ENCODE results near the gene PDZD7. TPM values are rescaled to one million over a fixed set of nuclear protein-coding genes. Genes with fewer than 3 reads are reported as not detected.
A peak's percentile ranks its signal among the peaks of the same experiment; 100 is the strongest.

The PDZD7 gene
- total RNA-seq, 1 donor from 2014 or later = 0.93 TPM

GRCh38 chr10:101054876-101055275, 23.9 kb upstream of the PDZD7 start:
- no peak for DNase-seq
- Mint-ChIP-seq H3K27me3 (peaks cover 9% of the 10 kb centered on the region), H3K27ac (no peak overlapping the region), H3K4me3 (no peak overlapping the region), H3K36me3 (ENCODE audit: low read depth) (peaks cover 5% of the 10 kb centered on the region), H3K4me1 (peaks cover 26% of the 10 kb centered on the region), H3K9me3 (no peaks in the 10 kb centered on the region)
- intact Hi-C loops (cut with micrococcal nuclease) = no loop called here

DNA sequence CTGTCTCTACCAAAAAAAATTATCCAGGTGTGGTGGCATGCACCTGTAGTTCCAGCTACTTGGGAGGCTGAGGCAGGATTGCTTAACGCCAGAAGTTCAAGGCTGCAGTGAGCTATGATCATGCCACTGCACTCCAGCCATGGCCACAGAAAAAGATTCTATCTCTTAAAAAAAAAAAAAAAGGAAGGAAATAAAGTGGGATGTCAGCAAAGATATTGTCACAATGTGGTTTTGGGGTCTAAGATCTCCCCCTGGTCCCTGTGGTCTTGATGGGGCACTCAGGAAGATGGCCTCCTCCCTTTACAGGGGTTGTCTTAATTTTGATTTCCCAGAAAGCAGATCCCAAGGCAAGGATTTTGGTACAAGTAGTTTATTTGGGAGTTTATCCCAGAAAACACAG, 23.4 kb upstream of the PDZD7 start:
- Mint-ChIP-seq H3K4me1 (peaks cover 23% of the 10 kb centered on the region), H3K9me3 (no peaks in the 10 kb centered on the region), H3K27me3 (peaks cover 14% of the 10 kb centered on the region), H3K27ac (no peak overlapping the region), H3K4me3 (no peak overlapping the region), H3K36me3 (ENCODE audit: low read depth) (peaks cover 5% of the 10 kb centered on the region)
- intact Hi-C loops (cut with micrococcal nuclease) = no loop called here
- DNase-seq = no peak

DNA sequence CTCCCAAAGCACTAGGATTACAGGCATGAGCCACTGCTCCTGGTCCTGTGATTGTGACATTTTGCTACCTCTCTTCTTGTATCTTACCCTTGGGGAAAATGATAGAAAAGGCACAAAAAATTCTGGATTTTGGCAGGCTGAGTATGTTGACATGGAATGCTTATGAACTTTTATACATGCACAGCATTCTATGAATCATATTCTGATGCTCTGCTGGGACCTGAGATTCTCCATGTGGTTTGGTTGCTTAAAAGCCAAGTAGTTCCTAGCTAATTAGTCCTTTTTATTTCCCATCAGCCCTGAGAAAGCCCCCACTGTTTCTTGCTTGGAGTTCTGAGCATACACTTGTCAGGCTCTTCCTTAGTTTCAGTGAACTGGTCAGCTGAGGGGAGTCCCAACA, 22.6 kb upstream of the PDZD7 start:
- H3K27ac Mint-ChIP-seq = no peak overlapping the region
- peaks cover 19% of the 10 kb centered on the region for H3K4me1 Mint-ChIP-seq
- peaks cover 5% of the 10 kb centered on the region for H3K36me3 Mint-ChIP-seq (ENCODE audit: low read depth)
- no peaks in the 10 kb centered on the region for H3K9me3 Mint-ChIP-seq
- no peak overlapping the region for H3K4me3 Mint-ChIP-seq
- intact Hi-C loops (cut with micrococcal nuclease) = no loop called here
- peaks cover 22% of the 10 kb centered on the region for H3K27me3 Mint-ChIP-seq
- no peak for DNase-seq

DNA sequence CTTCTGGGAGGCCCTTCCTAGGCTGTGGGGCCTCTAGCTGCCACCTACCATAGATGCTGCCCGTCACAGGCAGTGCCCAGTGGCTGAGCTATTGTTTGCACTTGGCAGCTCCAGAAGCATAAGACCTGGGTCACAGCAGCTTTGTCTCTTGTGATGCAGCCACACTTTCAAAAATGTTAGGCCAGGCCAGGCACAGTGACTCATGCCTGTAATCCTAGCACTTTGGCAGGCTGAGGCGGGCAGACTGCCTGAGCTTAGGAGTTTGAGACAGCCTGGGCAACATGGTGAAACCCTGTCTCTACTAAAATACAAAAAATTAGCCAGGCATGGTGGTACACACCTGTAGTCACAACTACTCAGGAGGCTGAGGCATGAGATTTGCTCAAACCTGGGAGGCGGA, 21.4 kb upstream of the PDZD7 start:
- intact Hi-C loops (cut with micrococcal nuclease) = no loop called here
- H3K27ac Mint-ChIP-seq = no peak overlapping the region
- H3K9me3 Mint-ChIP-seq = no peaks in the 10 kb centered on the region
- H3K36me3 Mint-ChIP-seq (ENCODE audit: low read depth) = peaks cover 5% of the 10 kb centered on the region
- peaks cover 34% of the 10 kb centered on the region for H3K27me3 Mint-ChIP-seq
- no peak for DNase-seq
- no peak overlapping the region for H3K4me3 Mint-ChIP-seq
- H3K4me1 Mint-ChIP-seq = peaks cover 19% of the 10 kb centered on the region

- peak; percentile 96 for DNase-seq
- no peaks in the 10 kb centered on the region for H3K9me3 Mint-ChIP-seq
- intact Hi-C loops (cut with micrococcal nuclease) = loop anchor here (1.0 kb wide), 1 partner anchor 18 kb away; no protein-coding TSS in a partner anchor
- H3K27ac Mint-ChIP-seq = peak overlapping the region; percentile 52
- H3K27me3 Mint-ChIP-seq = peaks cover 51% of the 10 kb centered on the region
- peaks cover 2% of the 10 kb centered on the region for H3K36me3 Mint-ChIP-seq (ENCODE audit: low read depth)
- H3K4me3 Mint-ChIP-seq = peak overlapping the region; percentile 64
- H3K4me1 Mint-ChIP-seq = peaks cover 13% of the 10 kb centered on the region
These were observed 19.5 kb upstream of the PDZD7 start for GRCh38 chr10:101050208-101051069.

DNA sequence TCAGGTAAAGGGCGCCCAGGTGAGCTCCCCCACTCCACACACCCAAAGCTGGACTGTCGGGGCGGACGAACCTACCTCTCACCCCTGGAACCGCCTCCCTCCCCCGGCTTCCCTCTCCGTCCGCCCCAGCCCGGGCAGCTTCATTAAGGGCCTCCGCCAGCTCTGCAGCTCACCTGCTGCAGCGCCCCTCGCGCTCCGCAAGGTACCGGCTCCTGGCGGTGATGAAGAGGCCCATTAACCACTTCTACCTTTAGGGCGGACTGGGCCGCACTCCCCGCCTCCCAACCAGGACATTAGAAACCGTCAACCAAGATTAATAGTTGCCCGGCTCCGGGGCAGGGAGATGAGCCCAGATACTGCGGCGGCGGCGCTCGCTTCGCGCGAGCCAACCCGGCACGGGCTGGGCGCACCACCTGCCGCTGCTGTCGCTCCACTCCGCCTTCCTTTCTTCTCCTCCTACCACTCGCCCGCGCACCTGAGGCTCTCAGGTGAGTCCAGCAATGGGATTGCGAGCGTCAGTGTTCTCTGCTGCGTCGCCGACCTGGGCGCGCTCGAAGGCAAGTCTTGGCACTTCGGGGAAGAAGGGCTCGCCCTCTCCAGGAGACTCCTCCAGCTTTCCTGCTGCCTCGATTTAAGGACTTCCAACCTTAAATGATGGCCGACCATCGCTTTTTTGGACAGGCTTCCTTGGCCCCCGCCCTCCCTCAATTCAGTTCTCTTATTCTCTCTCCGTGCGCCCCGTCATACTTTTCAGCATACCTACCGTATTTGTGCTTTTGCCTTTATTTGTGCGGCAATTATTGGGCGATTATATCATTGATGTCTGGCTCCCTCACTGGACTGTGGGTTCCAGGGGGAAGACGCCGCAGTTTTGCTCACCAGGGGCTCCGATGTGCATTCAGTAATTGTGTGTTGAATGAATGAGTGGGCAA, 17.3 kb upstream of the PDZD7 start:
- intact Hi-C loops (cut with micrococcal nuclease) = loop anchor here (10.0 kb wide), 1 partner anchor 167 kb away; no protein-coding TSS in a partner anchor
- H3K27ac Mint-ChIP-seq = no peak overlapping the region
- no peak for DNase-seq
- no peaks in the 10 kb centered on the region for H3K9me3 Mint-ChIP-seq
- no peak overlapping the region for H3K4me3 Mint-ChIP-seq
- no peaks in the 10 kb centered on the region for H3K36me3 Mint-ChIP-seq (ENCODE audit: low read depth)
- H3K4me1 Mint-ChIP-seq = peaks cover 17% of the 10 kb centered on the region
- peaks cover 60% of the 10 kb centered on the region for H3K27me3 Mint-ChIP-seq

DNA sequence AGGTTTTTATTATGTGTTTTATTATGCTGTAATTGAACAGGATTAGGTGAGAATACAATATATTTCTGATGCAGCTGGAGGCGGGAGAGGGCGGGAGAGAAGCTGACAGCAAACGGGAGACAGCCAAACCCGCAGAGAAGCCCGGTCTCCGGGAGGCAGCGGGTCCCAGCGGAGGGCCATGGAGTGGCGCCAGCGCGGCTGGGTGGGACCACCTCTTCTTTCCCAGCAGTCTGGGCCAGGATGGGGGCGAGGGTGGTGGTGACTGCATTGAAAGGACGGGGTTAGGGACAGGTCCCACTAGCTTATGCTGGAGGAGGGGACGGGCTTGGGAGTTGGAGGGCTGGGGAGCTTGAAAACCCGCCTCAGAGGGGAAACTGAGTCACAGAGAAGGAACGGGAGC, 16.3 kb upstream of the PDZD7 start:
- Mint-ChIP-seq H3K4me1 (peaks cover 25% of the 10 kb centered on the region), H3K27me3 (peaks cover 60% of the 10 kb centered on the region), H3K27ac (no peak overlapping the region), H3K4me3 (no peak overlapping the region), H3K36me3 (ENCODE audit: low read depth) (no peaks in the 10 kb centered on the region), H3K9me3 (no peaks in the 10 kb centered on the region)
- DNase-seq = no peak
- intact Hi-C loops (cut with micrococcal nuclease) = loop anchor here (10.0 kb wide), 1 partner anchor 168 kb away; no protein-coding TSS in a partner anchor

DNA sequence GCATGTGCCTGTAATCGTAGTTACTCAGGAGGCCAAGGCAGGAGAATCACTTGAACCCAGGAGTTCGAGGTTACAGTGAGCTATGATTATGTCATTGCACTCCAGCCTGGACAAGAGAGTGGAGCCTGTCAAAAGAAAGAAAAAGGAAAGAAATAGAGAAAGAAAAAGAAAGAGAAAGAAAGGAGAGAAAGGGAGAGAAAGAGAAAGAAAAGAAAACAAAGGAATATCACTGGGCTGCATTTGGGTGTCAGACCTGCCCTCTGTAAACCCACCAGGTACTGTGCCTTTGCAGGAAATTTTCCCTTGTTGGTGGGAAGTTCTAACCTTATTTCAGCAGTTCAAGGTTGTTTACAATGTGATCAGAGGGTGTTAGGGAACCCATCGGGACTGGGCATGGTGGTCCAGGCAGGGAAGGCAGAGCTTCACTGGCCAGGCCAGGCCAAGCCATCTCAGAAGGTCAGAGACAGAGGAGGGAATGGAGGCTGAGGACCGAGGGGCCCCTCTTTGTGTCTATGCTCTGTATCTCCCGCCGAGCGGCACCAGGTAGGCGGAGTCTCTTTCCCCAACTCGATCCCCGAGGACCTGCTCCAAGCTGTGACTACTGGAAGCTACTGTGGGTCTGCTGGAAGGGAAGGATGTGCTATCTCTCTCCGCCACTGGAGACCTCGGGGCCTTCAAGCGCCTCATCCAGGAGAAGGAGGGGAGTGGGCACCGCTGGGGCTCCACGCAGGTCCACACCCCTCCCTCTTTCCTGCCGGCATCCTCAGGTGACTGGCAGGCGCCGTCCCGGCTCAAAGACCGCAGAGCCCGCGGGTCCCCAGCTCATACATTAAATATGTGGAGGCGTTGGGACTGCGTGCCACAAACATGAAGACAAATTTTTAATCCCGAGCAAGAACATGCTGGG, 15.7 kb upstream of the PDZD7 start:
- no peak overlapping the region for H3K27ac Mint-ChIP-seq
- no peaks in the 10 kb centered on the region for H3K36me3 Mint-ChIP-seq (ENCODE audit: low read depth)
- no peaks in the 10 kb centered on the region for H3K9me3 Mint-ChIP-seq
- no peak for DNase-seq
- intact Hi-C loops (cut with micrococcal nuclease) = loop anchor here (10.0 kb wide), 1 partner anchor 168 kb away; no protein-coding TSS in a partner anchor
- no peak overlapping the region for H3K4me3 Mint-ChIP-seq
- peaks cover 26% of the 10 kb centered on the region for H3K4me1 Mint-ChIP-seq
- peaks cover 60% of the 10 kb centered on the region for H3K27me3 Mint-ChIP-seq

DNA sequence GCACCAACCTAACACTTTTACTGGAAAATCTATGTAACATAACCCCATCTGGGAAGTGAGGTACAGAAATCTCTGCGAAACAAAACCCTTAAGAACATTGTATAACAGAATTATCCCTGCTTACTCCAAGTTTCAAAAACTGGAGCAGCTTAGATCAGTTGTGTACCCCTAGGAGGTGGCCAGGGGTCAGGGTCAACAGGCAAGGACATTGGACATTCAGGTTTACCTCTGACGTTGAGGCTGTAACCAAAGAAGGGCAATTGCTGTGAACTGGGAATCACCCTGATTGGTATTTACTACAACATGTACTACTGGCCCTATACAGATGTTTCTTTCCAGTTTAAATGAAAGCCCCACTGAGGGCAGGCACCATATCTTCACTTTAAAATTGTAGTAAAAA, 13.2 kb upstream of the PDZD7 start:
- intact Hi-C loops (cut with micrococcal nuclease) = loop anchor here (5.0 to 10.0 kb wide), 2 partner anchors 98 to 171 kb away; no protein-coding TSS in a partner anchor
- no peak for DNase-seq
- Mint-ChIP-seq H3K36me3 (ENCODE audit: low read depth) (peaks cover 6% of the 10 kb centered on the region), H3K9me3 (no peaks in the 10 kb centered on the region), H3K4me3 (no peak overlapping the region), H3K4me1 (peaks cover 22% of the 10 kb centered on the region), H3K27me3 (peaks cover 44% of the 10 kb centered on the region), H3K27ac (no peak overlapping the region)

DNA sequence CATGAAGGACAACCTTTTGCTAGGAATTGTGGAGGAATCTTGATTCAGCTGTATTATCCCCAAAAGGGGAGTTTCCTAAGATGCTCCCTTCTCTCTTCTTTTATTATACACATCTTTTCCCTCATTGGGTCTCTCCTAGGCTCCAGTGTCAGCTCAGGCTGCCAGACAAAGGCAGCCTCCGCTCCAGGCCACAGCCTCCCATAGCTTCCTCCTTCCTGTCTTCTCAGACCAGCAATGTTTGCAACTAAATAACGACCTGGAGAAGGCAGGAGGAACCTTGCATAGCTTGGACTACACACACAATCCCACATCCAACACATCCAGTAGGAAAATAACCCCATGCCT, 12.4 kb upstream of the PDZD7 start:
- Mint-ChIP-seq H3K27ac (peak overlapping the region; percentile 56), H3K27me3 (peaks cover 36% of the 10 kb centered on the region)
- intact Hi-C loops (cut with micrococcal nuclease) = loop anchor here (5.0 to 10.0 kb wide), 2 partner anchors 99 to 171 kb away; no protein-coding TSS in a partner anchor

DNA sequence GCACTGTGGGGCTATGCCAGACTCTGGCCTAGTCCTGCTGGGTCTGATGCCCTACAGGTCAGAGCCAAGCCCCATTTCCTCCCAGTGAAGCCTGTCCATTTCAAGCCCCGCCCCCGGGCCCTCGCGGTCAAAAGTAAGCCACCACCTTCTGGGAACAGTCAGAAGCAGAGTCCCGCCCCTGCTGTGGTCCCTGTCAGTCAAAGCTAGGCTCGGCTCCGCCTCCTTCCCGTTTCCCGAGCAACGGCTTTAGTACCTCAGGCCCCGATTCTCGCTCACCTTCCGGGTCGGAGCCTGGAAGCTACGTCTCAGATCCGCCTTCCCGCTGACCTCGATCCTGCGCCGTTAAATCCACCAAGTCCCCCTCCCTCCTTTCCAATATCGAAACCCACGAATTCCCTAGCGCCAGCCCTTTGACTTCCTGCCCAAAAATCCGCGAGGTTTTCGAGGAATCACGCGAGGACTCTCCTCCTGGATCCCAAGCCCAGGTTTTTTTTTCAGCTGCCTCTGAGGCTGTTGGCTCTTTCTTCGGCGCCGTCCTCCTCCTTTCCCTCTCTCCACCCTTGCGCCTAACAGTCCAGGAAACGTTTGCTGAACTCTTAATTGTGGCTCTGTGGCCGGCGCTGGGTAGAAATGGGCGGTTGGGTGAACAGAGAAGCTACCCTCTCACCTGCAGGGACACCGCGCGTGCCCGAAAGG, 11.9 kb upstream of the PDZD7 start:
- intact Hi-C loops (cut with micrococcal nuclease) = loop anchor here (1.0 to 10.0 kb wide), 4 partner anchors 11 to 172 kb away; no protein-coding TSS in a partner anchor
- peak; percentile 96 for DNase-seq
- H3K9me3 Mint-ChIP-seq = no peaks in the 10 kb centered on the region
- H3K27me3 Mint-ChIP-seq = peaks cover 32% of the 10 kb centered on the region
- peaks cover 19% of the 10 kb centered on the region for H3K4me1 Mint-ChIP-seq
- H3K4me3 Mint-ChIP-seq = peak overlapping the region; percentile 97
- H3K27ac Mint-ChIP-seq = peak overlapping the region; percentile 89
- peaks cover 18% of the 10 kb centered on the region for H3K36me3 Mint-ChIP-seq (ENCODE audit: low read depth)

More for the DNA sequence above, 12.4 kb upstream of the PDZD7 start:
- Mint-ChIP-seq H3K4me1 (peaks cover 20% of the 10 kb centered on the region), H3K4me3 (peak overlapping the region; percentile 97), H3K9me3 (no peaks in the 10 kb centered on the region), H3K36me3 (ENCODE audit: low read depth) (peaks cover 13% of the 10 kb centered on the region)
- DNase-seq = no peak

DNA sequence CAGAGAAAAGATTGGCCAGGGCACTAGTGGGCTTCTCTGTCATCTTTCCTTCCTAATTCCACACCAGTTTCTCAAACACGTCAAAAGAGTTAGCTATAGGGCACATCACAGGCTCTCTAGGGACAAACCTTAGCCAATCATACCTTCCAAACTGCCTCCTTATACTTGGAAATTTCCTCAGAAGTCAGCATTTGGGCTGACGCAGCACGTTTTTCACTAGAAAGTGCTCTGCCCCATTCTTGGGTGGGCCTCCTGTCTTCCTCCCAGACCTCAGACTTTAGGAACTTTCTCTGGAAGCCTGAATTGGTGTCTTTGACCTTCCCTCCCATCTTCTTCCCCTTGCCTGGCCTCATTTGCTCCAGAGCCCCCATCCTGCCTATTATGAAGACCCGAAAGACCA, 11.2 kb upstream of the PDZD7 start:
- H3K27me3 Mint-ChIP-seq = peaks cover 25% of the 10 kb centered on the region
- peaks cover 25% of the 10 kb centered on the region for H3K36me3 Mint-ChIP-seq (ENCODE audit: low read depth)
- H3K27ac Mint-ChIP-seq = peak overlapping the region; percentile 56
- no peak for DNase-seq
- peak overlapping the region; percentile 97 for H3K4me3 Mint-ChIP-seq
- H3K9me3 Mint-ChIP-seq = no peaks in the 10 kb centered on the region
- peaks cover 19% of the 10 kb centered on the region for H3K4me1 Mint-ChIP-seq
- intact Hi-C loops (cut with micrococcal nuclease) = loop anchor here (1.0 to 10.0 kb wide), 4 partner anchors 10 to 173 kb away; no protein-coding TSS in a partner anchor
